Transverse colon (tissue), 4 donors: ENCODE results near the gene WAPL. TPM values are rescaled to one million over a fixed set of nuclear protein-coding genes. Genes with fewer than 3 reads are reported as not detected.

ENCODE experiments used
- DNase-seq: peaks from one replicate; pipeline ENCODE4 v3.0.0-alpha.2; 2019
- H3K27ac ChIP-seq, 4 donors: fragments of 200-600 bp; sonication (generic); 2 replicates each; pipeline ENCODE4 v1.5.1; 2016 to 2018; ENCODE audit warnings: inconsistent platforms in 4 of 4
- H3K27me3 ChIP-seq: fragments of 200-600 bp; sonication (generic); 2 replicates; pipeline ENCODE4 v1.5.1; 2017; ENCODE audit warnings: inconsistent platforms
- H3K36me3 ChIP-seq, 4 donors: fragments of 200-600 bp; sonication (generic); 2 replicates each; pipeline ENCODE4 v1.5.1; 2017 to 2019; ENCODE audit warnings: inconsistent platforms in 4 of 4
- H3K4me1 ChIP-seq, 4 donors: fragments of 200-600 bp; sonication (generic); 2 replicates each; pipeline ENCODE4 v1.5.1; 2017 to 2020; ENCODE audit warnings: inconsistent platforms in 4 of 4
- H3K4me3 ChIP-seq, 4 donors: fragments of 200-600 bp; sonication (generic); 1 replicate in 1 of 4; 2 replicates in 3 of 4; pipeline versions ENCODE4 v1.5.1 to v1.6.1; 2017 to 2019; ENCODE audit warnings: inconsistent platforms in 4 of 4
- H3K9me3 ChIP-seq, 2 donors: fragments of 200-600 bp; sonication (generic); 2 replicates each; pipeline ENCODE4 v1.5.1; 2017 to 2019; ENCODE audit warnings: inconsistent platforms in 2 of 2
- EP300 ChIP-seq: sonication (generic); formaldehyde crosslinking; IDR thresholded peaks from one replicate; pipeline ENCODE4 v1.6.1; 2017; ENCODE audit warnings: antibody characterized with exemption, low read depth
- POLR2A ChIP-seq: fragments of 450-650 bp; IDR thresholded peaks from one replicate; pipeline ENCODE4 v1.6.1; 2016; ENCODE audit warnings: antibody characterized with exemption, mild to moderate bottlenecking, moderate library complexity
- POLR2AphosphoS5 ChIP-seq, 3 donors: sonication (generic); formaldehyde crosslinking; IDR thresholded peaks; one replicate each; pipeline ENCODE4 v1.6.1; 2016; ENCODE audit warnings: antibody characterized with exemption in 3 of 3
- WGBS, 2 donors: methylation state at CpG; one replicate each; pipeline ENCODE4 v1.1.5; 2018; ENCODE audit warnings: low coverage in 1 of 2; 5-methylcytosine and 5-hydroxymethylcytosine counted together
- in situ Hi-C, 4 donors: fragments of 200-750 bp; cut with MboI; loops; one replicate each; pipeline versions ENCODE4 v1.15.0 to v1.15.1; 2017; ENCODE audit warnings: low sequenced_read_pairs in 3 of 4, low pct_ligation_motif_present in 1 of 4, low pct_unique_long_range_greater_than_20kb in 1 of 4
- intact Hi-C: fragments of 100-400 bp; cut with DNase I; formaldehyde crosslinking; loops from one replicate; pipeline ENCODE4 v1.15.1; 2023; ENCODE audit warnings: low total_unique reads
- total RNA-seq, 4 donors: library from RNA; depleted of rRNA; stranded (reverse); fragments of >200 nt; gene quantifications; one replicate each; pipeline ENCODE4 v1.1.0, GENCODE V29; 2016
- TF ChIP-seq, protein P1 (sequence below), 5 experiments: fragments of 200-600 bp in 3 of 5; fragments of 450-650 bp in 2 of 5; sonication (generic) in 3 of 5; IDR thresholded peaks; 1 replicate in 2 of 5; 2 replicates in 3 of 5; pipeline ENCODE4 v1.5.1; 2016 to 2017; ENCODE audit warnings: antibody characterized with exemption in 5 of 5, inconsistent platforms in 3 of 5, mild to moderate bottlenecking in 2 of 5, moderate library complexity in 1 of 5

WAPL gene
- total RNA-seq, 4 donors from 2014 or later = 26.6 to 71.4 (median 41.0) TPM

DNA sequence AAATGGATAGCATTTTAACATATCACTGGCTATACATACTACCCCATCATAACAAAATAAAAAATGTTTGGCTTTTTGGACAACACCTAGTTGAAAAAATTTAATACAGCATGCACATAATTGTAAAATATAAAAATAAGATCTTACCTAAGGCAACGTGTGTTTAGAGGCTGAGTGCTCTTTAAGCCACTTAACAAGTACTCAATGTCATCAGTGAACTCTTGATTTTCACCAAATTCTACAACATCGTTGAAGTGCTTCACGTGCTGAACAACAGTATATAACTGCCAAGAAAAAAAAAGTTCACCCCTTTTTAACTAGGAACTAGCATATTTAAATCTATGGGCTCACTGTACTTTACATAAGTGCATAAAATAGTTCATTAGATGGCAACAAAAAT, 49.5 kb downstream of the WAPL start:
- H3K4me1 ChIP-seq = no peaks in the 10 kb centered on the region
- peaks cover 0 to 54% (median 15%) of the 10 kb centered on the region in 4 donors for H3K36me3 ChIP-seq
- in situ Hi-C loops (no loop called here), intact Hi-C loops (no loop called here)
- no peak overlapping the region for H3K4me3 ChIP-seq
- H3K9me3 ChIP-seq = no peaks in the 10 kb centered on the region
- no peak overlapping the region for H3K27ac ChIP-seq
- TF ChIP-seq, protein P1, sequence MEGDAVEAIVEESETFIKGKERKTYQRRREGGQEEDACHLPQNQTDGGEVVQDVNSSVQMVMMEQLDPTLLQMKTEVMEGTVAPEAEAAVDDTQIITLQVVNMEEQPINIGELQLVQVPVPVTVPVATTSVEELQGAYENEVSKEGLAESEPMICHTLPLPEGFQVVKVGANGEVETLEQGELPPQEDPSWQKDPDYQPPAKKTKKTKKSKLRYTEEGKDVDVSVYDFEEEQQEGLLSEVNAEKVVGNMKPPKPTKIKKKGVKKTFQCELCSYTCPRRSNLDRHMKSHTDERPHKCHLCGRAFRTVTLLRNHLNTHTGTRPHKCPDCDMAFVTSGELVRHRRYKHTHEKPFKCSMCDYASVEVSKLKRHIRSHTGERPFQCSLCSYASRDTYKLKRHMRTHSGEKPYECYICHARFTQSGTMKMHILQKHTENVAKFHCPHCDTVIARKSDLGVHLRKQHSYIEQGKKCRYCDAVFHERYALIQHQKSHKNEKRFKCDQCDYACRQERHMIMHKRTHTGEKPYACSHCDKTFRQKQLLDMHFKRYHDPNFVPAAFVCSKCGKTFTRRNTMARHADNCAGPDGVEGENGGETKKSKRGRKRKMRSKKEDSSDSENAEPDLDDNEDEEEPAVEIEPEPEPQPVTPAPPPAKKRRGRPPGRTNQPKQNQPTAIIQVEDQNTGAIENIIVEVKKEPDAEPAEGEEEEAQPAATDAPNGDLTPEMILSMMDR (IDR thresholded peaks at IDR 0.05) = no peak
- TF ChIP-seq POLR2A (no peak), EP300 (no peak), POLR2AphosphoS5 (IDR thresholded peaks at IDR 0.05) (no peak)
- DNase-seq = no peak
- H3K27me3 ChIP-seq = no peaks in the 10 kb centered on the region
- 86 to 94% methylated on average over 3 of the region's 3 CpGs for WGBS, 2 donors

DNA sequence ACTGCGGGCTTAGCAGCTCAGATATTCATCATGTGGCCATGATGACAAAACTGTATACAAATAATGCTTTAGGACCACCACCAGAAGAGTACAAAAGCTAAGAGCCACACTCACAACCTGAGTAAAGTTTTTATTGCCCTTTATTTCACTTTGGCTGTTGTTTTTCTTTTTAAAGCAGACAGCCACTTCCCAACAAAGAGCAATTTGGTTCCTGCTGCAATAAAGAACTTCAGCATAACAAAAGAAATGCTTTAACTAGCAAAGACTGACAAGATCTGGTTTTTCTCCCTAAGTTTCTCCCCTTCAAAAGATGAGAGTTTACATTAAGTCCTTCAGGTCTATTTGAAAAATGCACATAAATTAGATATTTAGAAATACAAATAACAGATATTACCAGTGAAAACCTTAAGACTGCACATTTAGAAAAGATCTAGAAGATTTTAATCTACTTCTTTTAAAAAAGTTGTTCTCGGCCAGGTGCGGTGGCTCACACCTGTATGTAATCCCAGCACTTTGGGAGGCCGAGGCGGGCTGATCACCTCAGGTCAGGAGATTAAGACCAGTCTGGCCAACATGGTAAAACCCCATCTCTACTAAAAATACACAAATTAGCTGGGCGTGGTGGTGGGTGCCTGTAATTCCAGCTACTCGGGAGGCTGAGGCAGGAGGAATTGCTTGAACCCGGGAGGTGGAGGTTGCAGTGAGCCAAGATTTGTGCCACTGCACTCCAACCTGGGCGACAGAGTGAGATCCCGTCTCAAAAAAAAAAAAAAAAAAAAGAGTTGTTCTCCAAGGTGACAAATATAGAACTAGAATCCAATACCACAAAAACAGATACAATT, 59.4 kb downstream of the WAPL start:
- Histone ChIP-seq H3K27ac (no peak overlapping the region), H3K27me3 (no peaks in the 10 kb centered on the region), H3K4me1 (no peaks in the 10 kb centered on the region), H3K9me3 (no peaks in the 10 kb centered on the region), H3K4me3 (no peak overlapping the region), H3K36me3 (peaks cover 0 to 67% (median 25%) of the 10 kb centered on the region in 4 donors)
- TF ChIP-seq, protein P1 (IDR thresholded peaks at IDR 0.05) = no peak
- TF ChIP-seq EP300 (no peak), POLR2A (no peak), POLR2AphosphoS5 (IDR thresholded peaks at IDR 0.05) (no peak)
- DNase-seq = no peak
- intact Hi-C loops = no loop called here
- WGBS, 2 donors = 81 to 90% methylated on average over 2 to 10 of the region's 10 CpGs
- in situ Hi-C loops = no loop called here

DNA sequence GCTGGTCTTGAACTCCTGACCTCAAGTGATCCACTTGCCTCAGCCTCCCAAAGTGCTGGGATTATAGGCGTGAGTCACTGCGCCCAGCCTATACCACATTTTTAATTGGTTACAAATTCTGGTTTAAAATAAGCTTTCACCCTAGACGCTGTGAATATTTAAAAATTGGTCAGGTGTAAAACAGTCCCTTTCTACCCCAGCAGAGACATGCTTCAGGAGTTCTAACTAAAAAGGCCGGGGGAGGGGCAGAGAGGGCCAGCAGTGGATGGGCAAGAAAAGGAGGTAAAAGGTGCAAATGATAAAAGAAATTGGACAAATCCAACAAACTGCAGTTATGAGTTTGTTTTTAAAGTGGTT, 70.0 kb downstream of the WAPL start:
- no peak for DNase-seq
- WGBS, 2 donors = 91 to 100% methylated on average over 1 to 4 of the region's 4 CpGs
- no peak overlapping the region for H3K4me3 ChIP-seq
- H3K36me3 ChIP-seq = peaks cover 0 to 42% (median 17%) of the 10 kb centered on the region in 4 donors
- no peak for TF ChIP-seq POLR2A
- TF ChIP-seq POLR2AphosphoS5 (IDR thresholded peaks at IDR 0.05) = no peak
- no peak for TF ChIP-seq EP300
- TF ChIP-seq, protein P1 (IDR thresholded peaks at IDR 0.05) = no peak
- H3K9me3 ChIP-seq = no peaks in the 10 kb centered on the region
- no peaks in the 10 kb centered on the region for H3K27me3 ChIP-seq
- peaks cover 0 to 2% (median 0%) of the 10 kb centered on the region in 4 donors for H3K4me1 ChIP-seq
- in situ Hi-C loops (no loop called here), intact Hi-C loops (no loop called here)
- no peak overlapping the region for H3K27ac ChIP-seq

DNA sequence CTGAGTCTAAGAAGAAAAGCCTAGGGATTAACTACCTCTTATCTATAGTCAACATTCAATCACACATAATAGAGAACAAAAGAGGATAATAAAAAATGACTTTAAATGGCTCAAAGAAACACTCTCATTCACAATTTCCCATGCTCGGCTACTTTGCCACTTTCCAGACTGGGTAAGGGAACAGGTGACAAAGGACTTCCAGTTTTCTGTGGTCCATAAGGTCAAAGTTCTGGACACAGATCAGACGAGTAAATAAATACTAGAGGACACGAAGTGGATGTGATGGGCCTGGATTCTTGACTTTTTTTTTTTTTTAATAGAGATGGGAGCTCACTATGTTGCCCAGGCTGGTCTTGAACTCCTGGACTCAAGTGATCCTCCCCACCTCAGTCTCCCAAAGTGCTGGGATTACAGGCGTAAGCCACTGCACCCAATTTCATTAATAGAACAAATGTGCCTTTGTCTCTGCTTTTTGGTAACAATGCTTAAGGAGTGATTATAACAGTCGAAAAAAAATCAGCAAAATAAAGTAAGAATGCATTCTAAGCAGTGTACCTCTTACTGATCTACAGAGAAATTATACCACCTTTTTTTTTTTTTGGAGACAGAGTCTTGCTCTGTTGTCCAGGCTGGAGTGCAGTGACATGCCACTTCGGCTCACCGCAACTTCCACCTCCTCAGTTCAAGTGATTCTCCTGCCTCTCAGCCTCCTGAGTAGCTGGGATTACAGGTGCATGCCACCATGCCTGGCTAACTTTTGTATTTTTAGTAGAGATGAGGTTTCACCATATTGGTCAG, 70.6 kb downstream of the WAPL start:
- Histone ChIP-seq H3K4me3 (no peak overlapping the region), H3K9me3 (no peaks in the 10 kb centered on the region), H3K36me3 (peaks cover 0 to 48% (median 16%) of the 10 kb centered on the region in 4 donors), H3K4me1 (peaks cover 0 to 2% (median 0%) of the 10 kb centered on the region in 4 donors), H3K27ac (no peak overlapping the region), H3K27me3 (no peaks in the 10 kb centered on the region)
- no peak for DNase-seq
- intact Hi-C loops (no loop called here), in situ Hi-C loops (no loop called here)
- TF ChIP-seq POLR2AphosphoS5 (IDR thresholded peaks at IDR 0.05) = no peak
- no peak for TF ChIP-seq EP300
- no peak for TF ChIP-seq POLR2A
- TF ChIP-seq, protein P1 (IDR thresholded peaks at IDR 0.05) = no peak
- WGBS, 2 donors = 78% methylated on average over 7 of the region's 7 CpGs
